Stimulated activated CD8-positive, alpha-beta memory T cell treated with anti-CD3 and anti-CD28 coated beads, Interleukin-12 subunit alpha, Interleukin-12 subunit beta, amount 100 ng/mL, for 24 hours (primary cell): ENCODE results near the gene CDC45.

Source experiments
- DNase-seq: peaks from one replicate; pipeline ENCODE4 v3.0.0-alpha.2; 2020; ENCODE audit errors: extremely low read depth

The CDC45 gene

GRCh38 chr22:19448076-19448607, 31.6 kb upstream of the CDC45 start:
- no peak for DNase-seq

DNA sequence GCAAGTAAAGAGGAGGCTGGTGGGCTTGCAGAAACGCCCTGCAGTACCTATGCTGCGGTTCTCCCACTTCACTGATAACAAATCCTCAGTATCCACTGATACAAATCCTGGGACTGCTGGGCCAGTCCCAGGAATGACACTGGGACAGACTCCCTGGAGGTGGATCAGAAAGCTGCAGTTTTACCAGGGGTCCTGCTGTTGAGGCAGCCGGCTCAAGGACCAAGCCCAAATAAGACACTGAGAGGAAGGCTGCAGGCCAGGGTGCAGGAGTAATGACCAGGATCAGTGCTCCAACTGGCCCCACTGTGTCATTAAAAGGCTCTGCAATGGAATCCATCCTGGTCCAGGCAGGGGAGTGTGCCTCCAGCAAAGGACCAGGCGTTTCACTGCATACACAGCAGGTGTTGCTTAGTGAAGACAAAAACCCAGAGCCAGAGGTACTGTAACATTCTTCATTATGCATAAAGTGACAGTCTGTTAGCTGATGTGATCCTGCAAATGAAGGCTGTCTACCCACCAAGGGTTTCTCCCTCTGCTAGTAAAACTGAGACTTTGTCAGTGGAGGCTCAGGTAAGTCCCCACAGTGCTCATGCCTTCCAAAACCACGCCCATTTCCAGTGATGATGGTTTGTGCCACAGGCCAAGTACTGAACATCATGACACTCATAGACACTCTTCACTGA, 30.8 kb upstream of the CDC45 start:
- no peak for DNase-seq

DNA sequence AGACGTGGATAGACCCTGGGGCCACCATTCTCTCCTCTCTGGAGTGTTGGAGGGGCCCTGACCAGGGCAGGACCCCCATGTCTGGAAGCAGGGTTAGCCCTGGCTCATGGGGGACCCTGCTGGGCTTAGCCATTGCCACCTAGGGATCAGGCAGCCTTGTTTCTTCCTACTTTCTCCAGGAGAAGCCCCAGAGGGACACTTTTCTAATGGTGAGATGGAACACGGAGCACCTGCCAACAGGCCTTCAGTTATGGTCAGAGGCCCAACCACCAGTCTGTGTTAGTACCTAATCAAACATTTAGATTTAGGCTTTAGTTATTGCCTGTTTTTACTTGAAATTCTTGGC, 30.3 kb upstream of the CDC45 start:
- DNase-seq: no peak

GRCh38 chr22:19450363-19451175, 29.2 kb upstream of the CDC45 start:
- no peak for DNase-seq

DNA sequence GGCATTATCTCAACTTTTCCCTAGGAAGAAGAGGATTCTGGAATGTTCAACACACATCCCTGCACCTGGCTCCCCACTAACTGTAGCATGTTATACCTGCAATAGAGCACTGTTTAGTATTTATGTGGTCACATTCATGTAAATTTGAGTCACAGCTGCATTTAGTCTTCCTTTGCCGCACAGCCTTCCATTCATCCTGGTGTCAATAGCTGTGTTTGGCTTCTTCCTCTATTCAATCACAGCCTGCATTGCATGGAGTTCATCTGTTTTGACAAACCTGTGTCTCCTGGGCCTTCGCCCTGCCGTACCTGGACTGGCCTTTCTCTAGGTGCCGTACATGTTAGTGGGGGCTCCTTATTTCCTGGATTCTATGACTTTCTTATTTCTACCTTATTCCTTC, 28.1 kb upstream of the CDC45 start:
- no peak for DNase-seq

DNA sequence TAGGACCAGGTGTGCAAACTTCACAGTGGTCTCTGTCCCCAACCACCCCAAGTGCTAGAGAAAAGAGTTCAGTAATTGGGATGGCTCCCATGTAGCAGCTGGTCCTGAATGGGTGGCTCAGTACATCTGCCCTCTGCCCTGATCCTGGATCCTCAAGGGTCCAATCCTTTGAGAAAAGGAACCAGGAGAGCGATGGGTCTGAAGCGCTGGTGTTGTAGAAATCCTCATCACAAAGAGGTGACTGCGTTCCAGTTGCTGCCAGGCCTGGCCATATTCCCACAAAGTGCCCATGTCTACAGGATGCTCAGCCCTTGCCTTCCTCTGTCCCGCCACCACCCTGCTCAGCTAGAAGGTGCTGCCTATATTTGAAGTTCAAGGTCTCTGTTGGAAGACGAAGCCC, 26.0 kb upstream of the CDC45 start:
- DNase-seq: no peak

DNA sequence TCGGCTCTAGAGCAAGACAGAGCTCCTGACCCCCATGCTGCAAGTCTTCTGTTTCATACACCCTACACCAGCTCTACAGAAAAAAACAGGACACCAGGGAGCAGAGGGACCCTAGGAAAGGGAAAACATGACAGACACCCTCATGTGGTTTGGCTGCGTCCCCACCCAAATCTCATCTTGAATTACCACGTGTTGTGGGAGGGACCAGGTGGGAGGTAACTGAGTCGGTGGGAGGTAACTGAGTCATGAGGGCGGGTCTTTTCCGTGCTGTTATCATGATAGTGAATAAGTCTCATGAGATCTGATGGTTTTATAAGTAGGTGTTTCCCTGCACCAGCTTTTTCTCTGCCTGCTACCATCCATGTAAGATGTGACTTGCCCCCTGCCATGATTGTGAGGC, 25.6 kb upstream of the CDC45 start:
- DNase-seq: no peak

DNA sequence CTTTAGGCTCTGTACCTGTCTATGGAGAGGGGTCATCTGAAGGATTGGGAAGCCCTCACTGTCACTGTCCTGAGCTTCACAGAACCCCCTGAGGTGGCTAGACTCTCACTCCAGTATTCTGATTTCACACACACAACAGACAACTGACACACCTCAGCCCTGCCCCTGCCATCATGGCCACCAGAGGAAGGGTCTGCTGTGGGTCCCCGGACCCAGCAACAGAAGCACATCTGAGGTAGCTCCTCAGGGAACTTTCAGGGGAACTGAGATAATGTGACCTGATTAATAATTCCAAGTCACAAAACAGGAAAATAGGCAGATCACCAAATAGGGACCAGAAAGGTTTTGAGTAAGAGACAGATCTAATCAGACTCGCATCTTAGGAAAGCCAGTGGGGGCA, 24.7 kb upstream of the CDC45 start:
- DNase-seq: no peak

DNA sequence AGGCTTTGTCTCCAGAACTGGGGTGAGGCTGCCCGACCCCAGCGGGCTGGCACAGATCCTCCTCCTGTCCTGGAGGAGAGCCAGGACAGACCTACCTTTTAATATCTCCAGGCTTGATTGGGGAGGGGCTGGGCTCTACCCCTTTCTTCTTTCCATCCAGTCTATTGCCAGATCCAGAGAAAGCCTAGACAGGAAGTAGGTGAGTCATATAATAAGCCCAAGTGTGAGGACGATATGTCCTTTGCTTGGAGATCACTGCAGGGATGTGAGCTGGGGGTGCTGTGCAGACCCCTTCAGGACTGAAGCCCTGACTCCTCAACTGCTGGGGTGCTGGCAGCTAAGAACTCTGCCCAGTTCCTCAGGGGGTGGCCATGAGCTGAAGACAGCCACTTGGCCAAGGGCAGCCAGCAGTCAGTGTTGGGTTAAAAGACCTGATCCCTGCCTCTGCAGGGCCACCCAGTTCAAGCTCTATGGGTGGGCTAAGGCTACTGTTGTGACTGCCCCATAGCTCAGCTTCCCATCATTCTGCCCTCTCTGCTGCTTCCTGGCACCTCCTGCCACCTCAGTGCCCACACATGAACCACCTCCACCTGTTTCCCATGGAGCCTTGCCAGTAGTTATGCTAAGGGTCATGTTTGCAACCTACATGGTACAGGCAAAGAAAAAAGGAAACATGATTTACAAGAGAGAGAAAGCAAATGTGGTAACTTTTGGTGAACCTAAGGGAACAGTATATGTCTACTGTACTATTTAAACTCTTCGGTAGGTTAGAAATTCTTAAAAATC, 23.9 kb upstream of the CDC45 start:
- no peak for DNase-seq

GRCh38 chr22:19456541-19456940, 23.2 kb upstream of the CDC45 start:
- DNase-seq: no peak

- no peak for DNase-seq
Observed at GRCh38 chr22:19457828-19458428, 21.8 kb upstream of the CDC45 start.

DNA sequence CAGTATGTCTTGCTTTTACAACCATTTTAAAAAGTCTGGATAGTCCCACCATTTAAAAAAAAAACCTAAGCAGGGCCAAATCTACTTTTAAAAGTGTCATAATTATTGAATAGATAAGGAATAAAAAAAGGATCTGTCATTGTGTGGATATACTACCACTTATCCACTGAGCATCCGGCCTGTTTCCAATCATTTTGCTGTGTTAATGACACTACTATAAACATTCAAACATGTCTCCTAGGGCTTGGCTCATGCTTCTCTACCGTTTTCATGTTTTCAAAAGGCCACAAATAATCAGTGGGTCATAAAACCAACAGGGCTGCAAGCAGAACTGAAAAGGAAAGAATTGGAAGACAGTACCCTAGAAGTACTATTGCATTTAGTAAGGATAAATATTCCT, 19.7 kb upstream of the CDC45 start:
- DNase-seq: no peak

- DNase-seq: no peak
Observed at GRCh38 chr22:19461506-19461905, 18.2 kb upstream of the CDC45 start.

DNA sequence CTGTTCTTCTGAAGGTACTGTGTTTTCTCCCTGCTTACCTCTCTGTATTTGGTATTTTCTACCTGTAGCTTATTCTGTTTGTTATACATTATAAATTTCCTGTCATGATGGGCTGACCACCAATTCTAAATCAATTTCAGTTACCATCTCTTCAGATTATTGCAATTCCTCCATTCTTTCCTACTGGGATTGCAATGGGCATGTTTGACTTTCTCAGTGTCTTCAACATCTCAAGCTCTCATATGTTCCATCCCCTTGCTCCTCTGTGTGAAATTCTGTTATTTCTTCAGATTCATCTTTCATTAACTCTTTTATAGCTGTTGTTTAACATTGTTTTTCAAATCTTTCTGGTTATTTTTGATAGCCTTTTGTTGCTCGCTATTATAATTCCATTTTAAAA, 16.7 kb upstream of the CDC45 start:
- DNase-seq: no peak

GRCh38 chr22:19463491-19464469, 15.9 kb upstream of the CDC45 start:
- DNase-seq: no peak

DNA sequence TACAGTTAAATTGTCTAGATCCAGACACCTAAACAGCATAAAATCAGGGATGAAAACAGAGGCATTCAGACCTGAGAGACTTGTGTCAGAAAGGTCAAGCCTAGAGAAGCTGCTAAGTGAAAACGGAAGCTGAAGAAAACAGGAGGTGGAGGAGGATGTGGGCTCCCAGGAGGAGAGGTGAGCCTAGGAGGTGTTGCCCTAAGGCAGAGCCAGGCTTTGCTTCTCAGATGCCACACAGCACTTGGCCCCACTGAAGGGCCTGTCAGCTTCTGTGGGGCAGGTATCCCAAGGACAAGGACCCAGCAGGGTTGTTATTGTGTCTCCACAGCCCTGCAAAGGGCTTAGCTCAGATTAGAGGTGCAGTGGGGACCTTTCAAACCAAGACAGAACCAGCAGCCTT, 15.2 kb upstream of the CDC45 start:
- DNase-seq: no peak

DNA sequence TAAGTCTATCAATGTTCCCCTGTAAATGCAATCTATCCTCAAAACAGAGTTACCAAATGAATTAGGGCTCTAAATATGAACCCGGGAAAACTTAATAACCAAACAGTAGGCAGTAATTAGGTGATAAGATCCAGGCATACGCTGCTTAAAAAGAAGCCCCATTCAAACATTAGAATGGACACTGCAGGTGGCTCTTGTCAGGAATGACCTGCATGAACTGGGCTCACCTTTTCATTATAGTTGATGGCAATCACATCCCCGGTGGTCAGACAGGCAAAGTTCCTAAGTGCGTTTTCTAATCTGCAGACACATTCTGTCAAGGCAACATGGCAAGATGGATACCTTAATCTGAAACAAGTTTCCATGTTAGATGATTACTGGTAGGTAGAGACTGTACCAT, 14.7 kb upstream of the CDC45 start:
- DNase-seq: no peak

DNA sequence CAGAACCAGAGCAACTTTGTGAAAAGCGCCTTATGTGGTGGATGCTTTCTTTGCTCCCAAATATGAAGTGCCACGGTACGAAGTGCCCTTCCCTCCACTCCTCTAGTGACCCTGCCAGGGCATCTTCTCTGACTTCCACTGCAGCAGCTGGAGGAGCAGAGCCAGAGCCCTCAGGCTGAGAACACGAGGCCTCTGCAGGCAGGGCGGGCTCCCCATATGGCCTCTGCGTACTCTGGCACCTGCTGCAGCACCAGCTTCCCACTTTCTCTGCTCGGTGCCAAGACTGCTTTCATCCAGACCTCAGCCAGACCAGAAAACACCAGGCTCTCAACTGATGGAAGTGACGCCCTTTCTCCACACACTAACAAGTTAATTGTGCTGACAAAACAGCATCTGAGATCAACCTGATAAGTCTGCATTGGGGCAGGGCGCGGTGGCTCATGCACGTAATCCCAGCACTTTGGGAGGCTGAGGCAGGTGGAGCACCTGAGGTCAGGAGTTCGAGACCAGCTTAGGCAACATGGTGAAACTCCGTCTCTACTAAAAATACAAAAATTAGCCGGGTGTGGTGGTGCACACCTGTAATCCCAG, 13.5 kb upstream of the CDC45 start:
- DNase-seq: no peak

DNA sequence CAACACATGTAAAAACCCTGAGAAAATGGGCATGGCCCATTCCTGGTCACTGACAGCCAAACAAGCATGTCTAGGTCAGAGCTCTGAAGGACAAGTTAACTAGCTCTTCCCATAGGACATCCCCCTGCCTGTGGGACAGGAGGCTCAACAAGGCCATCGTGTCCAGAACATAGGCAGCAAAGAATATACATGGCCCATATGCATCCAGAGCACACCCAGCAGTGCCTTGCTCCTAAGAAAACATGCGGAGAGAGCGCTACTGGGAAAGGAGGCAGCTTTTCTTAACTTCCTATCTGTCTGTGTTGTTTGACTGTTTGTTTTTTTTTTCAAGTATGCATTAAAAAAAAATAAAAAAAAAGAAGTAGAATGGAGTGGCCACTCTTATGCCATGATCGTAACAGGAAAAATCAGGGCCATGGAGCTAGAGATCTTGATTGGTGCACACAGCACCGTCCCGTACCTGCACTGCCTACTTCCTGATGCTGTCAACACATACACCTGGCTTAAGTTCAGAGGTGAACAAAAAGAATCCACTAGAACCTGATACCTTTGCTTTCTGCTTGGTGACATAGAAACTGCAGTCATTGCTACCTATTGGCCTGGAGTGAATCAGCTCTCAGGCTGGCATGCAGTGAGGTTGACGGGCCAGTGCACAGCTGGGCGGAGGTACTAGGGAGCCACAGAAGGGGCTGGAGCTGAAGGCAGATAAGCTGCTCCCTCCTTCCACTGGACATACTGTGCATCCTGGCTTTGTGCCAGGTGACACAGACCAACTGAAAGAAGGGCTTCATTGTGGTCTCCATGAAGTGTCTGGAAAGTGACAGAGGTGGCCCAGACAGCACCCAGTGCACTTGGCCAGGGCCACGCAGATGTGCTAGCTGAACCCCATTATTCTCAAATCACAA, 12.6 kb upstream of the CDC45 start:
- DNase-seq: no peak

DNA sequence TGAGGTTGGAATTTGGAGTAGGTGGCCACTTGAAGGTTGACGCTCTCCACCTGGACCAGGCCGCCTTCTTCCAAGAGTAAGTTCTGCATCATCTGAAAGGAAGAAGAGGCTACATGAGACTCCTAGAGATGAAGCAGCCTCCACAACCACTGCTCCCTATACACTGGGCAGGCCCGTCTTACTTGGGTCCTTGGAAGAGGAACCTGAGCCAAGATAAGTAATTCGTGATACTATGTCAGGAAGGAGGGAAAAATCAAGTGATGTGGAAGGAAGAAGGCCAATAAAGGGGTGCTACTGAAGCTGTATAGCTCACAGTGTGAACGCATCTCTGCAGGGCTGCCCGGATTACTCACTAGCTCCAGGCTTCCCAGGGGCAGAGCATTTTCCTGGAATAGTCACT, 11.8 kb upstream of the CDC45 start:
- DNase-seq: no peak
